HepG2 (cell line): Measurements from ENCODE around the gene SMIM1. TPM values are rescaled to one million over a fixed set of nuclear protein-coding genes. Genes with fewer than 3 reads are reported as not detected.

Experiments used
- AKAP8 ChIP-seq: sonication (generic); formaldehyde crosslinking; IDR thresholded peaks from 2 replicates; pipeline ENCODE4 v1.5.1; 2020; ENCODE audit warnings: mild to moderate bottlenecking, missing genetic modification reagents
- ATF4 ChIP-seq, 2 experiments: fragments of 450-650 bp in 1 of 2; sonication (generic) in 1 of 2; formaldehyde crosslinking; IDR thresholded peaks; 2 replicates each; pipeline versions ENCODE4 v1.5.0 to v1.8.0; 2020 to 2022; ENCODE audit warnings: mild to moderate bottlenecking in 1 of 2, missing genetic modification reagents in 1 of 2
- CSRNP1 ChIP-seq: sonication (generic); formaldehyde crosslinking; IDR thresholded peaks from 2 replicates; pipeline ENCODE4 v1.8.1; 2023; ENCODE audit warnings: mild to moderate bottlenecking, missing genetic modification reagents
- EED ChIP-seq: sonication (generic); formaldehyde crosslinking; IDR thresholded peaks from 2 replicates; pipeline ENCODE4 v1.5.0; 2020; ENCODE audit warnings: mild to moderate bottlenecking, missing genetic modification reagents
- HNRNPUL1 ChIP-seq: fragments of 200-400 bp; formaldehyde crosslinking; IDR thresholded peaks from 2 replicates; pipeline ENCODE4 v1.6.1; 2017; ENCODE audit warnings: low read depth, mild to moderate bottlenecking, low read length, moderate library complexity
- HOXA5 ChIP-seq: sonication (generic); formaldehyde crosslinking; IDR thresholded peaks from 2 replicates; pipeline ENCODE4 v1.4.0; 2020; ENCODE audit warnings: missing genetic modification reagents
- IKZF5 ChIP-seq: IDR thresholded peaks from 2 replicates; pipeline ENCODE4 v1.6.1; 2018; ENCODE audit warnings: missing genetic modification reagents, mild to moderate bottlenecking, missing compliant biosample characterization
- KLF12 ChIP-seq: sonication (generic); formaldehyde crosslinking; IDR thresholded peaks from 2 replicates; pipeline ENCODE4 v1.4.0; 2020; ENCODE audit warnings: missing genetic modification reagents, borderline replicate concordance
- MXI1 ChIP-seq: IDR thresholded peaks from 3 replicates; pipeline ENCODE4 v1.6.1; 2012; ENCODE audit warnings: low read depth, low read length, inconsistent platforms, borderline replicate concordance
- PHF21A ChIP-seq: sonication (generic); formaldehyde crosslinking; IDR thresholded peaks from 2 replicates; pipeline ENCODE4 v1.5.0; 2020; ENCODE audit warnings: mild to moderate bottlenecking, missing genetic modification reagents
- POGK ChIP-seq: sonication (generic); formaldehyde crosslinking; conservative IDR thresholded peaks from 2 replicates; pipeline ENCODE4 v1.8.0; 2022; ENCODE audit warnings: mild to moderate bottlenecking, moderate library complexity, missing genetic modification reagents
- SIN3A ChIP-seq: IDR thresholded peaks from 2 replicates; pipeline ENCODE4 v1.6.1; 2011; ENCODE audit warnings: low read depth, mild to moderate bottlenecking, control low read depth, low read length, borderline replicate concordance
- SMAD9 ChIP-seq: sonication (generic); formaldehyde crosslinking; IDR thresholded peaks from 2 replicates; pipeline ENCODE4 v1.5.1; 2020; ENCODE audit warnings: mild to moderate bottlenecking, missing genetic modification reagents
- SYNCRIP ChIP-seq: fragments of 200-400 bp; formaldehyde crosslinking; IDR thresholded peaks from 2 replicates; pipeline ENCODE4 v1.6.1; 2018; ENCODE audit warnings: mild to moderate bottlenecking, low read depth, low read length; ENCODE audit not compliant: insufficient read depth
- TCF7L2 ChIP-seq: IDR thresholded peaks from 2 replicates; pipeline ENCODE4 v1.6.1; 2011; ENCODE audit warnings: mild to moderate bottlenecking, low read depth, low read length, moderate library complexity
- TGIF2 ChIP-seq: IDR thresholded peaks from 2 replicates; pipeline ENCODE4 v1.6.1; 2016; ENCODE audit warnings: control low read depth, missing compliant biosample characterization
- ZMYM3 ChIP-seq: sonication (generic); formaldehyde crosslinking; IDR thresholded peaks from 2 replicates; pipeline ENCODE4 v1.5.1; 2020; ENCODE audit warnings: mild to moderate bottlenecking, missing genetic modification reagents
- ZNF770 ChIP-seq: sonication (generic); formaldehyde crosslinking; IDR thresholded peaks from 2 replicates; pipeline ENCODE4 v1.5.0; 2020; ENCODE audit warnings: mild to moderate bottlenecking, missing genetic modification reagents
- ZNF788 ChIP-seq: sonication (generic); formaldehyde crosslinking; IDR thresholded peaks from 2 replicates; pipeline ENCODE4 v1.5.0; 2020; ENCODE audit warnings: mild to moderate bottlenecking, missing genetic modification reagents, borderline replicate concordance
- ZSCAN31 ChIP-seq: sonication (generic); formaldehyde crosslinking; IDR thresholded peaks from 2 replicates; pipeline ENCODE4 v1.5.0; 2020; ENCODE audit warnings: low read depth, mild to moderate bottlenecking, missing genetic modification reagents
- polyA plus RNA-seq, 8 experiments: library from polyadenylated mRNA; depleted of rRNA in 3 of 8; stranded (reverse) in 7 of 8; unstranded in 1 of 8; fragments of >200 nt; fragmentation: Illumina TruSeq in 4 of 8; extraction: Trizol in 4 of 8; gene quantifications; 2 replicates each; pipeline versions ENCODE4 v1.2.1 to v1.2.3, GENCODE V29; 2011 to 2016; ENCODE audit warnings: low read depth in 4 of 8, missing spikeins in 1 of 8, mixed read lengths in 1 of 8; ENCODE audit not compliant: insufficient read depth in 1 of 8
- total RNA-seq, 5 experiments: library from RNA; depleted of rRNA; stranded (reverse); fragments of >200 nt; fragmentation: Illumina TruSeq; extraction: Trizol; gene quantifications; 2 replicates each; pipeline ENCODE4 v1.2.3, GENCODE V29; 2016; ENCODE audit warnings: low read depth in 1 of 5

The SMIM1 gene
- total and polyA plus RNA-seq, 2 of the 13 experiments (the other 11 are each of a cell fraction or from before 2014, with no cell fraction given) = 12.4 to 56.3 TPM

GRCh38 chr1:3774276-3774945 lies 1.9 kb downstream of the SMIM1 start (continued):
- TF ChIP-seq HNRNPUL1 (no peak), ZSCAN31 (CRISPR knock-in tag) (no peak), TGIF2 (CRISPR knock-in tag) (no peak), KLF12 (CRISPR knock-in tag) (no peak), IKZF5 (CRISPR knock-in tag) (no peak), HOXA5 (CRISPR knock-in tag) (no peak), SMAD9 (no peak), ZNF770 (CRISPR knock-in tag) (peak; percentile 52; the same call in 1 of the 2 replicates), MXI1 (no peak), ATF4 (CRISPR knock-in tag; IDR thresholded peaks at IDR 0.05) (no peak), CSRNP1 (0 out of 2 replicates have a peak, but pooled peaks have one; percentile 32), SYNCRIP (no peak), PHF21A (0 out of 2 replicates have a peak, but pooled peaks have one; percentile 43), SIN3A (peak; percentile 25; the same call in 1 of the 2 replicates), TCF7L2 (no peak), AKAP8 (CRISPR knock-in tag) (0 out of 2 replicates have a peak, but pooled peaks have one; percentile 18), ZNF788 (CRISPR knock-in tag) (0 out of 2 replicates have a peak, but pooled peaks have one; percentile 35), EED (CRISPR knock-in tag) (no peak), POGK (CRISPR knock-in tag) (no peak), ZMYM3 (CRISPR knock-in tag) (no peak)
